ENCODE data around the gene ETV1. TPM values are rescaled to one million over a fixed set of nuclear protein-coding genes. Genes with fewer than 3 reads are reported as not detected.

The ETV1 gene
- total RNA-seq, 2 donors from 2014 or later: 15.8 to 31.2 TPM

GRCh38 chr7:13894377-13894776 is 95.1 kb downstream of the ETV1 start:
- WGBS, 2 experiments (ENCODE audit: insufficient coverage in 1 of 2, insufficient read length in 1 of 2): 92 to 100% methylated on average over 2 of the region's 2 CpGs
- no peak for DNase-seq
- Mint-ChIP-seq H3K27me3 (ENCODE audit: insufficient read depth) (no peaks in the 10 kb centered on the region), H3K4me1 (no peaks in the 10 kb centered on the region), H3K36me3 (ENCODE audit: low read depth) (peaks cover 2% of the 10 kb centered on the region), H3K9me3 (peaks cover 2% of the 10 kb centered on the region), H3K27ac (no peak overlapping the region), H3K4me3 (no peak overlapping the region)
- no peak overlapping the region for H3K27ac ChIP-seq (ENCODE audit: low read depth, low read length)
- no peak for TF ChIP-seq CTCF (conservative IDR thresholded peaks at IDR 0.05)
- no peaks in the 10 kb centered on the region for H3K4me1 ChIP-seq (ENCODE audit: control insufficient read depth, insufficient read depth, low read length)
- H3K9me3 ChIP-seq (ENCODE audit: control insufficient read depth, low read length): no peaks in the 10 kb centered on the region
- H3K36me3 ChIP-seq (ENCODE audit: control insufficient read depth, insufficient read depth, low read length): no peaks in the 10 kb centered on the region
- no peaks in the 10 kb centered on the region for H3K27me3 ChIP-seq (ENCODE audit: control insufficient read depth, insufficient read depth, low read length, poor library complexity, severe bottlenecking)
- H3K9ac ChIP-seq (ENCODE audit: extremely low read depth, low read length, poor library complexity, severe bottlenecking): no peak overlapping the region
- H3K4me3 ChIP-seq (ENCODE audit: low read length): no peak overlapping the region

- H3K27ac ChIP-seq (ENCODE audit: low read depth, low read length): no peak overlapping the region
- H3K27me3 ChIP-seq (ENCODE audit: control insufficient read depth, insufficient read depth, low read length, poor library complexity, severe bottlenecking): no peaks in the 10 kb centered on the region
- Mint-ChIP-seq H3K27me3 (ENCODE audit: insufficient read depth) (no peaks in the 10 kb centered on the region), H3K9me3 (peaks cover 2% of the 10 kb centered on the region), H3K4me1 (no peaks in the 10 kb centered on the region), H3K4me3 (no peak overlapping the region), H3K27ac (no peak overlapping the region), H3K36me3 (ENCODE audit: low read depth) (peaks cover 2% of the 10 kb centered on the region)
- H3K9ac ChIP-seq (ENCODE audit: extremely low read depth, low read length, poor library complexity, severe bottlenecking): no peak overlapping the region
- 91 to 95% methylated on average over 2 to 4 of the region's 4 CpGs for WGBS, 2 experiments (ENCODE audit: insufficient coverage in 1 of 2, insufficient read length in 1 of 2)
- no peak overlapping the region for H3K4me3 ChIP-seq (ENCODE audit: low read length)
- no peaks in the 10 kb centered on the region for H3K36me3 ChIP-seq (ENCODE audit: control insufficient read depth, insufficient read depth, low read length)
- DNase-seq: no peak
- H3K9me3 ChIP-seq (ENCODE audit: control insufficient read depth, low read length): no peaks in the 10 kb centered on the region
- no peak for TF ChIP-seq CTCF (conservative IDR thresholded peaks at IDR 0.05)
- H3K4me1 ChIP-seq (ENCODE audit: control insufficient read depth, insufficient read depth, low read length): no peaks in the 10 kb centered on the region
Observed at GRCh38 chr7:13890793-13891192, 98.7 kb downstream of the ETV1 start.

GRCh38 chr7:13886356-13886755 is 103.1 kb downstream of the ETV1 start:
- Histone ChIP-seq H3K4me3 (ENCODE audit: low read length) (no peak overlapping the region), H3K27ac (ENCODE audit: low read depth, low read length) (no peak overlapping the region), H3K9ac (ENCODE audit: extremely low read depth, low read length, poor library complexity, severe bottlenecking) (no peak overlapping the region), H3K9me3 (ENCODE audit: control insufficient read depth, low read length) (no peaks in the 10 kb centered on the region), H3K4me1 (ENCODE audit: control insufficient read depth, insufficient read depth, low read length) (no peaks in the 10 kb centered on the region), H3K27me3 (ENCODE audit: control insufficient read depth, insufficient read depth, low read length, poor library complexity, severe bottlenecking) (no peaks in the 10 kb centered on the region), H3K36me3 (ENCODE audit: control insufficient read depth, insufficient read depth, low read length) (no peaks in the 10 kb centered on the region)
- TF ChIP-seq CTCF (conservative IDR thresholded peaks at IDR 0.05): no peak
- no peak for DNase-seq
- no peaks in the 10 kb centered on the region for H3K4me1 Mint-ChIP-seq
- no peaks in the 10 kb centered on the region for H3K27me3 Mint-ChIP-seq (ENCODE audit: insufficient read depth)
- peaks cover 2% of the 10 kb centered on the region for H3K36me3 Mint-ChIP-seq (ENCODE audit: low read depth)
- H3K27ac Mint-ChIP-seq: no peak overlapping the region
- 92% methylated on average over 2 of the region's 2 CpGs; no CpG with 5 or more reads in 1 of the 2 experiments for WGBS, 2 experiments (ENCODE audit: insufficient coverage in 1 of 2, insufficient read length in 1 of 2)
- no peak overlapping the region for H3K4me3 Mint-ChIP-seq
- no peaks in the 10 kb centered on the region for H3K9me3 Mint-ChIP-seq
